Measurements from ENCODE around the gene VPS33A.

GRCh38 chr12:122245553-122245952 lies 20.7 kb downstream of the VPS33A start:
- TF ChIP-seq EZH2 (IDR thresholded peaks at IDR 0.05; ENCODE audit: borderline replicate concordance) = no peak
- TF ChIP-seq CTCF (IDR thresholded peaks at IDR 0.05; ENCODE audit: poor library complexity) = no peak

All from hepatocyte (in vitro differentiated cells).